Astrocyte (in vitro differentiated cells and primary cell): ENCODE measurements around the gene DNAJC18.
"Not testable (repeated sequence)": the region's sequence is repeated elsewhere in the genome, so short reads cannot be mapped to it uniquely, and the experiment has no call there.

Experiments
- EZH2 ChIP-seq: IDR thresholded peaks from 2 replicates; pipeline ENCODE4 v1.6.1; 2012; ENCODE audit warnings: mild to moderate bottlenecking, low read length, inconsistent platforms; ENCODE audit not compliant: insufficient read depth
- TF ChIP-seq, protein P1 (sequence below): IDR thresholded peaks from 2 replicates; pipeline ENCODE4 v1.5.1; 2011; ENCODE audit warnings: low read depth, mild to moderate bottlenecking, inconsistent platforms, low read length, moderate library complexity; ENCODE audit not compliant: insufficient read depth

DNA sequence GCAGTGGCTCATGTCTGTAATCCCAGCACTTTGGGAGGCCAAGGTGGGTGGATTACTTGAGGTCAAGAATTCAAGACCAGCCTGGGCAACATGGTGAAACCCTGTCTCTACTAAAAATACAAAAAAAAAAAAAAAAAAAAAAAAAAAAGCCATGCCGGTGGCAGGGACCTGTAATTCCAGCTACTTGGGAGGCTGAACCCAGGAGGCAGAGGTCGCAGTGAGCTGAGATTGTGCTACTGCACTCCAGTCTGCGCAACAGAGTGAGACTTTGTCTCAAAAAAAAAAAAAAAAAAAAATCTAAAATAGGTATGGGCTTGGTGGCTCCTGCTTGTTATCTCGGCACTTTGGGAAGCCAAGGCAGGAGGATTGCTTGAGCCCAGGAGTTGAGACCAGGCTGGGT is 40.4 kb upstream of the DNAJC18 start:
- TF ChIP-seq, protein P1, sequence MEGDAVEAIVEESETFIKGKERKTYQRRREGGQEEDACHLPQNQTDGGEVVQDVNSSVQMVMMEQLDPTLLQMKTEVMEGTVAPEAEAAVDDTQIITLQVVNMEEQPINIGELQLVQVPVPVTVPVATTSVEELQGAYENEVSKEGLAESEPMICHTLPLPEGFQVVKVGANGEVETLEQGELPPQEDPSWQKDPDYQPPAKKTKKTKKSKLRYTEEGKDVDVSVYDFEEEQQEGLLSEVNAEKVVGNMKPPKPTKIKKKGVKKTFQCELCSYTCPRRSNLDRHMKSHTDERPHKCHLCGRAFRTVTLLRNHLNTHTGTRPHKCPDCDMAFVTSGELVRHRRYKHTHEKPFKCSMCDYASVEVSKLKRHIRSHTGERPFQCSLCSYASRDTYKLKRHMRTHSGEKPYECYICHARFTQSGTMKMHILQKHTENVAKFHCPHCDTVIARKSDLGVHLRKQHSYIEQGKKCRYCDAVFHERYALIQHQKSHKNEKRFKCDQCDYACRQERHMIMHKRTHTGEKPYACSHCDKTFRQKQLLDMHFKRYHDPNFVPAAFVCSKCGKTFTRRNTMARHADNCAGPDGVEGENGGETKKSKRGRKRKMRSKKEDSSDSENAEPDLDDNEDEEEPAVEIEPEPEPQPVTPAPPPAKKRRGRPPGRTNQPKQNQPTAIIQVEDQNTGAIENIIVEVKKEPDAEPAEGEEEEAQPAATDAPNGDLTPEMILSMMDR, result not testable (repeated sequence)
- not testable (repeated sequence) for TF ChIP-seq EZH2
